IMR-90 (cell line): ENCODE data around the gene MS4A4E. TPM values are rescaled to one million over a fixed set of nuclear protein-coding genes. Genes with fewer than 3 reads are reported as not detected.

Source experiments
- ATAC-seq: fragments of 200-7000 bp; cut with Tn5 transposase; 2 replicates; pipeline ENCODE4 v1.9.1; 2020; ENCODE audit warnings: low read depth, mild to moderate bottlenecking, moderate library complexity
- BruUV-seq: library from RNA; stranded (reverse); fragments of 400-500 nt; replicated peaks from 2 replicates; lab custom pipeline; 2021; lab: Mats Ljungman, UMichigan
- CTCF ChIA-PET: fragments of 300-600 bp; formaldehyde crosslinking; extraction: SDS; loops from one replicate; lab custom pipeline; 2021; ENCODE audit warnings: antibody characterized with exemption; lab: Yijun Ruan, JAX
- POLR2A ChIA-PET: fragments of 300-600 bp; sonication (Branson Sonifier 250); formaldehyde crosslinking; loops from one replicate; lab custom pipeline; 2022; ENCODE audit warnings: antibody characterized with exemption; ENCODE audit not compliant: unreplicated experiment; lab: Charles Lee
- DNase-seq: peaks from one replicate; pipeline ENCODE4 v3.0.0; 2013
- H2AFZ ChIP-seq: replicated peaks from 2 replicates; pipeline ENCODE3; 2013; ENCODE audit warnings: low read length, mild to moderate bottlenecking; ENCODE audit not compliant: poor library complexity
- H2AK5ac ChIP-seq: 2 replicates; pipeline ENCODE4 v1.6.1; 2013; ENCODE audit warnings: low read depth, low read length, inconsistent platforms
- H2AK9ac ChIP-seq: replicated peaks from 2 replicates; pipeline ENCODE3; 2013; ENCODE audit warnings: mild to moderate bottlenecking, low read depth, low read length, moderate library complexity; ENCODE audit not compliant: poor library complexity
- H2BK120ac ChIP-seq: 2 replicates; pipeline ENCODE4 v1.6.1; 2013; ENCODE audit warnings: low read depth, low read length, inconsistent platforms
- H2BK15ac ChIP-seq: 3 replicates; pipeline ENCODE4 v1.6.1; 2013; ENCODE audit warnings: low read depth, low read length, inconsistent platforms
- H2BK20ac ChIP-seq: 2 replicates; pipeline ENCODE4 v1.6.1; 2013; ENCODE audit warnings: low read depth, mild to moderate bottlenecking, inconsistent platforms, low read length, moderate library complexity
- H2BK5ac ChIP-seq: 2 replicates; pipeline ENCODE4 v1.6.1; 2013; ENCODE audit warnings: mild to moderate bottlenecking, low read depth, low read length, inconsistent platforms; ENCODE audit not compliant: poor library complexity, severe bottlenecking
- H3K14ac ChIP-seq: replicated peaks from 2 replicates; pipeline ENCODE4 v1.6.1; 2013; ENCODE audit warnings: low read depth, low read length, inconsistent platforms
- H3K18ac ChIP-seq: 2 replicates; pipeline ENCODE4 v1.6.1; 2013; ENCODE audit warnings: low read depth, low read length, control low read depth
- H3K23ac ChIP-seq: 2 replicates; pipeline ENCODE4 v1.6.1; 2013; ENCODE audit warnings: low read depth, low read length, inconsistent platforms
- H3K27ac ChIP-seq: 2 replicates; pipeline ENCODE4 v1.5.1; 2013; ENCODE audit warnings: mild to moderate bottlenecking, control low read depth, low read length; ENCODE audit not compliant: insufficient read depth
- H3K27me3 ChIP-seq: 2 replicates; pipeline ENCODE4 v1.6.1; 2013; ENCODE audit warnings: low read length; ENCODE audit not compliant: control insufficient read depth, insufficient read depth
- H3K36me3 ChIP-seq: 2 replicates; pipeline ENCODE4 v1.6.1; 2013; ENCODE audit warnings: low read length, mixed read lengths; ENCODE audit not compliant: control insufficient read depth, insufficient read depth
- H3K4ac ChIP-seq: 2 replicates; pipeline ENCODE4 v1.6.1; 2013; ENCODE audit warnings: low read depth, low read length, inconsistent platforms
- H3K4me1 ChIP-seq: 2 replicates; pipeline ENCODE4 v1.6.1; 2013; ENCODE audit warnings: low read length, mixed read lengths; ENCODE audit not compliant: control insufficient read depth, insufficient read depth
- H3K4me2 ChIP-seq: 2 replicates; pipeline ENCODE4 v1.6.1; 2013; ENCODE audit warnings: low read depth, mild to moderate bottlenecking, control low read depth, low read length, moderate library complexity
- H3K4me3 ChIP-seq: 2 replicates; pipeline ENCODE4 v1.5.1; 2013; ENCODE audit warnings: low read depth, mild to moderate bottlenecking, control low read depth, low read length, moderate library complexity; ENCODE audit not compliant: insufficient read depth
- H3K56ac ChIP-seq: 2 replicates; pipeline ENCODE4 v1.6.1; 2013; ENCODE audit warnings: low read length, inconsistent platforms; ENCODE audit not compliant: insufficient read depth; ENCODE audit errors: extremely low read depth
- H3K79me1 ChIP-seq, 2 experiments: 2 replicates each; pipeline ENCODE4 v1.6.1; 2013; ENCODE audit warnings: low read length in 2 of 2, inconsistent platforms in 1 of 2, low read depth in 1 of 2
- H3K9ac ChIP-seq: 2 replicates; pipeline ENCODE4 v1.6.1; 2013; ENCODE audit warnings: low read depth, low read length, control low read depth
- H3K9me1 ChIP-seq: 2 replicates; pipeline ENCODE4 v1.6.1; 2013; ENCODE audit warnings: low read length, inconsistent platforms; ENCODE audit not compliant: insufficient read depth
- H3K9me3 ChIP-seq: 2 replicates; pipeline ENCODE4 v1.6.1; 2013; ENCODE audit warnings: low read length; ENCODE audit not compliant: control insufficient read depth, insufficient read depth
- H4K20me1 ChIP-seq: 2 replicates; pipeline ENCODE4 v1.6.1; 2013; ENCODE audit warnings: low read length, inconsistent platforms; ENCODE audit not compliant: insufficient read depth
- H4K5ac ChIP-seq: 2 replicates; pipeline ENCODE4 v1.6.1; 2013; ENCODE audit warnings: mild to moderate bottlenecking, low read depth, low read length, control low read depth
- H4K8ac ChIP-seq, 2 experiments: 2 replicates each; pipeline ENCODE4 v1.6.1; 2013; ENCODE audit warnings: low read depth in 2 of 2, low read length in 2 of 2, control low read depth in 1 of 2, inconsistent platforms in 1 of 2
- H4K91ac ChIP-seq: 2 replicates; pipeline ENCODE4 v1.6.1; 2013; ENCODE audit warnings: low read depth, low read length, inconsistent platforms; ENCODE audit not compliant: insufficient read depth
- FOS ChIP-seq: fragments of 150-350 bp; IDR thresholded peaks from 2 replicates; pipeline ENCODE4 v1.6.1; 2016; ENCODE audit warnings: low read depth, low read length
- MAFK ChIP-seq: IDR thresholded peaks from 2 replicates; pipeline ENCODE4 v1.6.1; 2012; ENCODE audit warnings: low read depth, low read length, improper control_type of control experiment
- RCOR1 ChIP-seq: IDR thresholded peaks from 2 replicates; pipeline ENCODE4 v1.6.1; 2012; ENCODE audit warnings: mild to moderate bottlenecking, low read length, improper control_type of control experiment; ENCODE audit not compliant: insufficient replicate concordance
- SMC3 ChIP-seq: fragments of 150-350 bp; IDR thresholded peaks from 2 replicates; pipeline ENCODE4 v1.6.1; 2016; ENCODE audit warnings: low read depth, mild to moderate bottlenecking, antibody characterized with exemption, low read length, moderate library complexity
- WGBS, 2 experiments: methylation state at CpG; one replicate each; pipeline versions ENCODE4 v1.1.5 to v1.1.7; 2013; ENCODE audit warnings: missing lambda C conversion rate in 2 of 2; ENCODE audit not compliant: insufficient read length in 1 of 2; ENCODE audit errors: extremely low coverage in 2 of 2; 5-methylcytosine and 5-hydroxymethylcytosine counted together
- dilution Hi-C: fragments of 300-500 bp; cut with HindIII; formaldehyde crosslinking; loops from one replicate; pipeline ENCODE4 v1.14.3; 2018; ENCODE audit warnings: low sequenced_read_pairs; ENCODE audit not compliant: unreplicated experiment
- in situ Hi-C: fragments of 300-500 bp; cut with MboI; formaldehyde crosslinking; loops from 3 replicates; pipeline ENCODE4 v1.14.3; 2019; ENCODE audit warnings: low sequenced_read_pairs, inconsistent platforms, mixed read lengths
- intact Hi-C: fragments of 100-400 bp; cut with micrococcal nuclease; formaldehyde crosslinking; loops from 2 replicates; pipeline ENCODE4 v1.10.0; 2022
- polyA plus RNA-seq, 3 experiments: library from polyadenylated mRNA; depleted of rRNA; stranded (reverse); fragments of >200 nt; gene quantifications; 2 replicates each; pipeline ENCODE4 v1.2.3, GENCODE V29; 2012; ENCODE audit warnings: low replicate concordance in 1 of 3
- total RNA-seq: library from RNA; depleted of rRNA; stranded (reverse); fragments of >200 nt; gene quantifications from 2 replicates; pipeline ENCODE4 v1.2.3, GENCODE V29; 2012

MS4A4E gene
- total and polyA plus RNA-seq, 2 of the 4 experiments (the other 2 are of a cell fraction): not detected

DNA sequence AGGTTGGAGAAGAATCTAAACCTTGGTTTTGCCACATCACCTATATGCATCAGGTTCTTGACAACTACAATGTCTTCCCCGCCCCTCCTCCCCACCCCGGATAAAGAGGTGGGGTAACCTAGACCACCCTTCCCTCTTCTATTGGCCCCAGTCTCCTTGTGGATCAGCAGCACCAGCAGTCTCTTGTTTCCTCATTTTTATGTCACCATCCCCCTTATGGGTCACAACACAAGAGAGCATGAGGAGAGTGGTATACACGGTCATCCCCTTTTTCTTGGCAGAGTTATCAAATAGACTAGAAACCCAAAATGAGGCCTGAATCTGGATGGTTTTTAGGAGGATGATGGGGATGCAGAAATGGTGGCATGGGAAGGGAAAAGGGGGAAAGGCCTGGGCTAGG lies 1.2 kb downstream of the MS4A4E start:
- Histone ChIP-seq H3K36me3 (no peaks in the 10 kb centered on the region), H4K20me1 (no peaks in the 10 kb centered on the region)
- CTCF ChIA-PET: no interaction called here

More for the DNA sequence above, 1.2 kb downstream of the MS4A4E start:
- no peak overlapping the region for H2BK15ac ChIP-seq
- no peak overlapping the region for H2BK5ac ChIP-seq
- H2AFZ ChIP-seq: no peak overlapping the region
- no peak overlapping the region for H2BK120ac ChIP-seq
- H3K18ac ChIP-seq: no peak overlapping the region
- no peak overlapping the region for H3K23ac ChIP-seq
- no peaks in the 10 kb centered on the region for H3K9me1 ChIP-seq
- dilution Hi-C loops: no loop called here
- no peak overlapping the region for H3K4ac ChIP-seq
- no peak overlapping the region for H2AK5ac ChIP-seq
- ATAC-seq: no peak
- no peak for TF ChIP-seq RCOR1
- TF ChIP-seq MAFK: no peak
- no peak for TF ChIP-seq SMC3
- TF ChIP-seq FOS: no peak
- H2AK9ac ChIP-seq: no peak overlapping the region
- no peak overlapping the region for H3K27ac ChIP-seq
- H3K14ac ChIP-seq: no peak overlapping the region
- DNase-seq: no peak
- intact Hi-C loops: no loop called here
- no TSS peak for BruUV-seq
- H3K9ac ChIP-seq: no peak overlapping the region
- H3K27me3 ChIP-seq: no peaks in the 10 kb centered on the region
- H4K8ac ChIP-seq: no peak overlapping the region
- H3K4me3 ChIP-seq: no peak overlapping the region
- H3K79me1 ChIP-seq: no peaks in the 10 kb centered on the region
- in situ Hi-C loops: no loop called here
- no peak overlapping the region for H4K5ac ChIP-seq
- no peaks in the 10 kb centered on the region for H3K4me1 ChIP-seq
- POLR2A ChIA-PET: no interaction called here
- no peak overlapping the region for H4K91ac ChIP-seq
- H3K9me3 ChIP-seq: 0 out of 2 replicates have a peak, but pooled peaks cover 2% of the 10 kb centered on the region
- no peak overlapping the region for H2BK20ac ChIP-seq
- H3K56ac ChIP-seq: no peak overlapping the region
- no peak overlapping the region for H3K4me2 ChIP-seq
- no CpG with 5 or more reads among the region's 3 CpGs for WGBS, 2 experiments
